Measurements from ENCODE around the gene CD52. TPM values are rescaled to one million over a fixed set of nuclear protein-coding genes. Genes with fewer than 3 reads are reported as not detected.
A peak's percentile ranks its signal among the peaks of the same experiment; 100 is the strongest.

Gene CD52
- total and polyA plus RNA-seq, 2 donors (not counting 3 experiments of a cell fraction or from before 2014, with no cell fraction given): not detected

DNA sequence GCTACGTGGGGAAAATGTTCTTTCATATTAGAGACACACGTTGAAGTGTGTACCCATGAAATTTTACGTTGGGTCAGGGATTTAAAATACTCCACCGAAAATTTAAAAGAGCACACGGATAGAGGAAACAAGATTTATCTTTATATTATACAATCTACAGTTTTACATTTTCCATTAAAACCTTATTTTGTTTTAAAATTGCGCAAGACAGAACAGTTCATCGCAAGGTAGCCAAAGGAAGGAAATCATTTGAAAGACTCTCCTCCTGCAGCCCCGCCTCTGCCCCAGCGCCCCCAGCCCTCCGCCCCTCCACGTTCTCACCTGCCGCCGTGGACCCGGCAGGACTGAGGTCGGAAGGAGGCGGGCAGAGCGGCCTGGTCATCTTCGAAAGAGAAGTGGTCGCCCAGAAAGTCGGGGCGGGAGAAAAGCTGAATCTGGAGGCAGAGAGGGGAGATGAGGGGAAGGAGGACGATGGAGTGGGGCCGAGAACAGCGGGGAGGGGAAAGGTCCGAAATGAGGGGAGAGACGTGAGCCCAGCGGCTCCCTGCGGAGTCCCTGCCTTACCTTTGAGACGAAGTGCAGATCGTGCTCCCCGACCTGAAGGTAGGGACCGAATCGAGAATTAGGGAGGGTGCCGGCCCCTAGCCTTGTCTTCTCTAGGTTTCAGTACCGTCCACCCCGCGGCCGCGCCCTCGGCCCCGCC, 18.2 kb downstream of the CD52 start:
- FAIRE-seq: no peak
- Histone ChIP-seq H3K9me1 (replicated peaks; ENCODE audit: control insufficient read depth, extremely low read depth, insufficient read depth, low read length) (no peaks in the 10 kb centered on the region), H3K4me1 (ENCODE audit: control insufficient read depth, extremely low read depth, insufficient read depth, low read length) (peaks cover 7% of the 10 kb centered on the region), H3K27me3 (ENCODE audit: control insufficient read depth in 2 of 2, insufficient read depth in 2 of 2, low read length in 2 of 2) (peaks cover 1 to 4% of the 10 kb centered on the region in 2 experiments), H3K79me2 (ENCODE audit: control insufficient read depth, insufficient read depth, low read length) (no peaks in the 10 kb centered on the region), H2AFZ (ENCODE audit: low read depth, low read length) (peak overlapping the region; percentile 92), H3K27ac (ENCODE audit: insufficient read depth, low read depth, low read length) (no peak overlapping the region), H3K9ac (replicated peaks; ENCODE audit: extremely low read depth, insufficient read depth, low read length) (no peak overlapping the region), H4K20me1 (replicated peaks; ENCODE audit: control insufficient read depth, extremely low read depth, insufficient read depth, low read length) (no peaks in the 10 kb centered on the region), H3K36me3 (ENCODE audit: control insufficient read depth in 2 of 2, extremely low read depth in 1 of 2, insufficient read depth in 2 of 2, low read length in 2 of 2) (no peaks in the 10 kb centered on the region), H3K9me3 (replicated peaks; ENCODE audit: control insufficient read depth, insufficient read depth, low read length) (no peaks in the 10 kb centered on the region), H3K4me3 (replicated peaks in 1 of 3; ENCODE audit: insufficient read depth in 1 of 3, low read depth in 1 of 3, low read length in 3 of 3) (peak overlapping the region; percentile 29 to 46 (median 43)), H3K4me2 (ENCODE audit: insufficient read depth, low read length) (peak overlapping the region; percentile 54)
- dilution Hi-C loops (cut with MboI; ENCODE audit: extremely low pct_ligation_motif_present, low sequenced_read_pairs) (no loop called here), intact Hi-C loops (cut with micrococcal nuclease) (no loop called here)
- TF ChIP-seq, protein P1, sequence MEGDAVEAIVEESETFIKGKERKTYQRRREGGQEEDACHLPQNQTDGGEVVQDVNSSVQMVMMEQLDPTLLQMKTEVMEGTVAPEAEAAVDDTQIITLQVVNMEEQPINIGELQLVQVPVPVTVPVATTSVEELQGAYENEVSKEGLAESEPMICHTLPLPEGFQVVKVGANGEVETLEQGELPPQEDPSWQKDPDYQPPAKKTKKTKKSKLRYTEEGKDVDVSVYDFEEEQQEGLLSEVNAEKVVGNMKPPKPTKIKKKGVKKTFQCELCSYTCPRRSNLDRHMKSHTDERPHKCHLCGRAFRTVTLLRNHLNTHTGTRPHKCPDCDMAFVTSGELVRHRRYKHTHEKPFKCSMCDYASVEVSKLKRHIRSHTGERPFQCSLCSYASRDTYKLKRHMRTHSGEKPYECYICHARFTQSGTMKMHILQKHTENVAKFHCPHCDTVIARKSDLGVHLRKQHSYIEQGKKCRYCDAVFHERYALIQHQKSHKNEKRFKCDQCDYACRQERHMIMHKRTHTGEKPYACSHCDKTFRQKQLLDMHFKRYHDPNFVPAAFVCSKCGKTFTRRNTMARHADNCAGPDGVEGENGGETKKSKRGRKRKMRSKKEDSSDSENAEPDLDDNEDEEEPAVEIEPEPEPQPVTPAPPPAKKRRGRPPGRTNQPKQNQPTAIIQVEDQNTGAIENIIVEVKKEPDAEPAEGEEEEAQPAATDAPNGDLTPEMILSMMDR (IDR thresholded peaks at IDR 0.05; ENCODE audit: extremely low read depth in 1 of 2, insufficient read depth in 1 of 2, low read depth in 1 of 2, low read length in 2 of 2): no peak
- TF ChIP-seq, protein P2, sequence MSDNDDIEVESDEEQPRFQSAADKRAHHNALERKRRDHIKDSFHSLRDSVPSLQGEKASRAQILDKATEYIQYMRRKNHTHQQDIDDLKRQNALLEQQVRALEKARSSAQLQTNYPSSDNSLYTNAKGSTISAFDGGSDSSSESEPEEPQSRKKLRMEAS (IDR thresholded peaks at IDR 0.05; ENCODE audit: insufficient read depth, insufficient read length): no peak
- no peak for TF ChIP-seq JUN (IDR thresholded peaks at IDR 0.05; ENCODE audit: borderline replicate concordance, insufficient read depth, insufficient read length, low read depth)
- no peak for TF ChIP-seq POLR2A (IDR thresholded peaks at IDR 0.05; ENCODE audit: low read depth, low read length)
- no peak for TF ChIP-seq MYC (IDR thresholded peaks at IDR 0.05; ENCODE audit: low read depth, low read length)
- no peak for TF ChIP-seq FOS (IDR thresholded peaks at IDR 0.05; ENCODE audit: borderline replicate concordance, insufficient read depth, low read length)
- no peak for TF ChIP-seq EZH2 (IDR thresholded peaks at IDR 0.05; ENCODE audit: borderline replicate concordance, low read depth, low read length, severe bottlenecking)
- TF ChIP-seq GATA2 (IDR thresholded peaks at IDR 0.05; ENCODE audit: insufficient read depth, insufficient read length, low read depth, low read length): no peak
- no peak for TF ChIP-seq POLR2AphosphoS5 (IDR thresholded peaks at IDR 0.05; ENCODE audit: insufficient read depth, low read depth, low read length)
- POLR2A ChIA-PET: no interaction called here
- CTCF ChIA-PET: interaction anchor here (1.0 to 1.7 kb wide), 4 partner anchors 23 to 81 kb away, joined by 3 to 5 read pairs (median 3); no protein-coding TSS in a partner anchor
- DNase-seq (ENCODE audit: low read depth, low spot score): no peak
- BruUV-seq (replicated peaks): no TSS peak
